Breast epithelium (tissue), 3 donors: Measurements from ENCODE around the gene ANKRD34C.

Experiments
- CTCF ChIP-seq, 3 donors: fragments of 450-650 bp; IDR thresholded peaks; one replicate each; pipeline ENCODE4 v1.5.1; 2016 to 2017; ENCODE audit warnings: antibody characterized with exemption in 3 of 3, mild to moderate bottlenecking in 3 of 3, moderate library complexity in 3 of 3
- POLR2A ChIP-seq: fragments of 450-650 bp; IDR thresholded peaks from one replicate; pipeline ENCODE4 v1.6.1; 2016; ENCODE audit warnings: antibody characterized with exemption, mild to moderate bottlenecking, moderate library complexity
- POLR2AphosphoS5 ChIP-seq, 3 donors: sonication (generic); formaldehyde crosslinking; IDR thresholded peaks; one replicate each; pipeline ENCODE4 v1.6.1; 2017; ENCODE audit warnings: antibody characterized with exemption in 3 of 3

GRCh38 chr15:79307251-79307650 lies 24.7 kb downstream of the ANKRD34C start:
- no peak for TF ChIP-seq POLR2AphosphoS5 (IDR thresholded peaks at IDR 0.05)
- TF ChIP-seq POLR2A: no peak
- no peak for TF ChIP-seq CTCF (IDR thresholded peaks at IDR 0.05)
